H1 (cell line): Measurements from ENCODE around the gene IL18BP. TPM values are rescaled to one million over a fixed set of nuclear protein-coding genes. Genes with fewer than 3 reads are reported as not detected.

Experiments
- CTCF ChIA-PET: fragments of 300-600 bp; sonication (Branson Sonifier 250); formaldehyde crosslinking; loops from one replicate; lab custom pipeline; 2021; ENCODE audit not compliant: partially characterized antibody; lab: Charles Lee
- POLR2A ChIA-PET: fragments of 300-600 bp; sonication (Branson Sonifier 250); formaldehyde crosslinking; loops from one replicate; lab custom pipeline; 2021; ENCODE audit warnings: inconsistent platforms; ENCODE audit not compliant: partially characterized antibody; lab: Charles Lee
- DNase-seq, 2 experiments: peaks; one replicate each; pipeline versions ENCODE4 v3.0.0 to v3.0.0-alpha.2; 2010 to 2022; ENCODE audit warnings: low spot score in 2 of 2, low read depth in 1 of 2, mixed read lengths in 1 of 2
- FAIRE-seq: peaks from 2 replicates; lab custom pipeline; 2011; peaks lifted over from hg19 to GRCh38; lab: Jason Lieb, UNC
- H2AFZ ChIP-seq: 2 replicates; pipeline ENCODE4 v1.8.1; 2012; ENCODE audit warnings: low read length, inconsistent platforms
- H2AK5ac ChIP-seq: 2 replicates; pipeline ENCODE4 v1.6.1; 2013; ENCODE audit warnings: low read depth, low read length
- H2BK120ac ChIP-seq: replicated peaks from 2 replicates; pipeline ENCODE3; 2013; ENCODE audit warnings: low read depth, low read length, inconsistent platforms
- H2BK12ac ChIP-seq: 2 replicates; pipeline ENCODE4 v1.6.1; 2013; ENCODE audit warnings: low read depth, low read length
- H2BK15ac ChIP-seq: 2 replicates; pipeline ENCODE4 v1.6.1; 2013; ENCODE audit warnings: low read length
- H2BK20ac ChIP-seq: 2 replicates; pipeline ENCODE4 v1.6.1; 2013; ENCODE audit warnings: low read length
- H2BK5ac ChIP-seq: 2 replicates; pipeline ENCODE4 v1.6.1; 2013; ENCODE audit warnings: low read depth, low read length
- H3K14ac ChIP-seq: 2 replicates; pipeline ENCODE4 v1.6.1; 2013; ENCODE audit warnings: inconsistent platforms; ENCODE audit not compliant: insufficient read length
- H3K18ac ChIP-seq: 2 replicates; pipeline ENCODE4 v1.6.1; 2013; ENCODE audit warnings: low read length; ENCODE audit errors: extremely low read depth
- H3K23ac ChIP-seq: 2 replicates; pipeline ENCODE4 v1.6.1; 2013; ENCODE audit warnings: inconsistent platforms; ENCODE audit not compliant: insufficient read length
- H3K23me2 ChIP-seq: 2 replicates; pipeline ENCODE4 v1.6.1; 2013; ENCODE audit warnings: low read depth, low read length
- H3K27ac ChIP-seq: 2 replicates; pipeline ENCODE4 v1.6.1; 2011; ENCODE audit warnings: low read depth, low read length, inconsistent platforms
- H3K27me3 ChIP-seq, 4 experiments: replicated peaks in 1 of 4; 1 replicate in 1 of 4; 2 replicates in 3 of 4; pipeline versions ENCODE4 v1.6.1 to v1.8.1; 2011 to 2013; ENCODE audit warnings: low read length in 3 of 4, mild to moderate bottlenecking in 3 of 4, inconsistent platforms in 2 of 4, mixed read lengths in 2 of 4, moderate library complexity in 1 of 4; ENCODE audit not compliant: control insufficient read depth in 3 of 4, insufficient read depth in 3 of 4; ENCODE audit errors: extremely low read depth in 1 of 4
- H3K36me3 ChIP-seq, 4 experiments: 2 replicates each; pipeline versions ENCODE4 v1.6.1 to v1.8.1; 2011 to 2013; ENCODE audit warnings: mild to moderate bottlenecking in 4 of 4, low read length in 3 of 4, moderate library complexity in 2 of 4, control low read depth in 1 of 4, inconsistent platforms in 1 of 4; ENCODE audit not compliant: insufficient read depth in 4 of 4, control insufficient read depth in 2 of 4
- H3K4ac ChIP-seq: replicated peaks from 2 replicates; pipeline ENCODE3; 2013; ENCODE audit warnings: low read length, low read depth, mixed read lengths, inconsistent platforms; ENCODE audit not compliant: insufficient read length
- H3K4me1 ChIP-seq, 4 experiments: replicated peaks in 1 of 4; 1 replicate in 1 of 4; 2 replicates in 3 of 4; pipeline versions ENCODE4 v1.6.1 to v1.8.1; 2011 to 2013; ENCODE audit warnings: low read length in 3 of 4, inconsistent platforms in 2 of 4, mixed read lengths in 1 of 4; ENCODE audit not compliant: insufficient read depth in 4 of 4, control insufficient read depth in 3 of 4
- H3K4me2 ChIP-seq, 2 experiments: 2 replicates each; pipeline versions ENCODE4 v1.6.1 to v1.8.1; 2011 to 2013; ENCODE audit warnings: low read depth in 2 of 2, low read length in 2 of 2, control low read depth in 1 of 2, inconsistent platforms in 1 of 2, mild to moderate bottlenecking in 1 of 2; ENCODE audit not compliant: insufficient read depth in 1 of 2
- H3K4me3 ChIP-seq, 4 experiments: fragments of 200-600, 300-600 bp in 1 of 4; sonication (generic), shearing (Covaris generic), sonication (Bioruptor Twin) in 1 of 4; 2 replicates each; pipeline versions ENCODE4 v1.5.1 to v1.8.1; 2011 to 2016; ENCODE audit warnings: low read length in 4 of 4, low read depth in 3 of 4, control low read depth in 2 of 4, inconsistent platforms in 2 of 4, mild to moderate bottlenecking in 2 of 4, mixed read lengths in 1 of 4, moderate library complexity in 1 of 4; ENCODE audit not compliant: insufficient read depth in 2 of 4; ENCODE audit errors: extremely low read depth in 1 of 4
- H3K56ac ChIP-seq: replicated peaks from 2 replicates; pipeline ENCODE3; 2013; ENCODE audit warnings: low read depth, mild to moderate bottlenecking, mixed read lengths, low read length, inconsistent platforms; ENCODE audit not compliant: insufficient read length
- H3K79me1 ChIP-seq: 2 replicates; pipeline ENCODE4 v1.6.1; 2013; ENCODE audit warnings: low read depth, low read length, control low read depth
- H3K79me2 ChIP-seq, 2 experiments: 2 replicates each; pipeline versions ENCODE4 v1.6.1 to v1.8.1; 2012 to 2013; ENCODE audit warnings: low read length in 2 of 2, mild to moderate bottlenecking in 2 of 2, inconsistent platforms in 1 of 2; ENCODE audit not compliant: insufficient read depth in 2 of 2, control insufficient read depth in 1 of 2
- H3K9ac ChIP-seq, 4 experiments: replicated peaks in 1 of 4; 1 replicate in 1 of 4; 2 replicates in 3 of 4; pipeline versions ENCODE4 v1.6.1 to v1.8.1; 2011 to 2013; ENCODE audit warnings: low read depth in 3 of 4, low read length in 3 of 4, control low read depth in 2 of 4, mild to moderate bottlenecking in 2 of 4, moderate library complexity in 2 of 4, inconsistent platforms in 1 of 4; ENCODE audit errors: extremely low read depth in 1 of 4
- H3K9me3 ChIP-seq, 2 experiments: 2 replicates each; pipeline versions ENCODE4 v1.6.1 to v1.8.1; 2012 to 2013; ENCODE audit warnings: mild to moderate bottlenecking in 2 of 2, moderate library complexity in 2 of 2, control low read depth in 1 of 2, inconsistent platforms in 1 of 2, low read depth in 1 of 2, low read length in 1 of 2, mixed read lengths in 1 of 2; ENCODE audit not compliant: insufficient read depth in 2 of 2
- H4K20me1 ChIP-seq, 2 experiments: replicated peaks in 1 of 2; 2 replicates each; pipeline versions ENCODE3 to v1.8.1; 2011 to 2013; ENCODE audit warnings: inconsistent platforms in 2 of 2, low read length in 2 of 2, mild to moderate bottlenecking in 1 of 2; ENCODE audit not compliant: insufficient read depth in 2 of 2, control insufficient read depth in 1 of 2
- H4K5ac ChIP-seq: 2 replicates; pipeline ENCODE4 v1.6.1; 2013; ENCODE audit warnings: low read length, low read depth, mixed read lengths, inconsistent platforms; ENCODE audit not compliant: insufficient read length
- H4K8ac ChIP-seq: 2 replicates; pipeline ENCODE4 v1.8.0; 2013; ENCODE audit warnings: mild to moderate bottlenecking, moderate library complexity, low read length, inconsistent platforms; ENCODE audit not compliant: insufficient read depth; ENCODE audit errors: extremely low read depth
- H4K91ac ChIP-seq: replicated peaks from 2 replicates; pipeline ENCODE3; 2013; ENCODE audit warnings: low read length, mixed read lengths, inconsistent platforms; ENCODE audit not compliant: insufficient read length
- EZH2 ChIP-seq: fragments of 200-600 bp; sonication (generic); IDR thresholded peaks from 2 replicates; pipeline ENCODE4 v1.7.1; 2012; ENCODE audit warnings: low read depth, mild to moderate bottlenecking, moderate library complexity, low read length, inconsistent platforms; ENCODE audit not compliant: severe bottlenecking
- RAD21 ChIP-seq, 2 experiments: IDR thresholded peaks in 1 of 2; conservative IDR thresholded peaks in 1 of 2; 2 replicates each; pipeline ENCODE4 v1.6.1; 2011; ENCODE audit warnings: low read depth in 2 of 2, low read length in 2 of 2, improper control_type of control experiment in 1 of 2, inconsistent platforms in 1 of 2, mild to moderate bottlenecking in 1 of 2, moderate library complexity in 1 of 2
- WGBS, 2 experiments: shearing (Covaris generic) in 1 of 2; methylation state at CpG; one replicate each; pipeline versions ENCODE4 v1.1.6 to v1.1.7; 2013 to 2015; ENCODE audit warnings: low lambda C conversion rate in 2 of 2, mixed read lengths in 2 of 2, inconsistent platforms in 1 of 2, low coverage in 1 of 2, missing lambda C conversion rate in 1 of 2; ENCODE audit not compliant: insufficient replicate concordance in 2 of 2, insufficient coverage in 1 of 2, insufficient read length in 1 of 2; ENCODE audit errors: extremely low coverage in 1 of 2, missing lambda C conversion rate in 1 of 2; 5-methylcytosine and 5-hydroxymethylcytosine counted together
- polyA plus RNA-seq, 7 experiments: library from polyadenylated mRNA; depleted of rRNA in 3 of 7; stranded (reverse) in 5 of 7; unstranded in 2 of 7; fragments of >200 nt in 5 of 7; fragments of 200-250 nt in 2 of 7; gene quantifications; 1 replicate in 5 of 7; 2 replicates in 1 of 7; 4 replicates in 1 of 7; pipeline versions ENCODE4 v1.2.1 to v1.2.3, GENCODE V29; 2011 to 2013; ENCODE audit warnings: missing spikeins in 2 of 7, mixed read lengths in 2 of 7
- total RNA-seq: library from RNA; stranded (reverse); fragmentation: NEBNext Ultra II Directional; extraction: Animal tissue kit (Norgen Biotek cat#: 25700); gene quantifications from 2 replicates; pipeline ENCODE4 v1.2.1, GENCODE V29; 2021
- TF ChIP-seq, protein P1 (sequence below), 3 experiments: IDR thresholded peaks; 1 replicate in 2 of 3; 2 replicates in 1 of 3; pipeline versions ENCODE4 v1.5.1 to v1.6.1; 2011; ENCODE audit warnings: low read length in 3 of 3, mild to moderate bottlenecking in 3 of 3, inconsistent platforms in 2 of 3, low read depth in 1 of 3, moderate library complexity in 1 of 3; ENCODE audit not compliant: insufficient read depth in 1 of 3; ENCODE audit errors: control extremely low read depth in 1 of 3

Gene IL18BP
- total and polyA plus RNA-seq, 2 of the 8 experiments (the other 6 are each of a cell fraction or from before 2014, with no cell fraction given): 9.8 to 17.0 TPM

DNA sequence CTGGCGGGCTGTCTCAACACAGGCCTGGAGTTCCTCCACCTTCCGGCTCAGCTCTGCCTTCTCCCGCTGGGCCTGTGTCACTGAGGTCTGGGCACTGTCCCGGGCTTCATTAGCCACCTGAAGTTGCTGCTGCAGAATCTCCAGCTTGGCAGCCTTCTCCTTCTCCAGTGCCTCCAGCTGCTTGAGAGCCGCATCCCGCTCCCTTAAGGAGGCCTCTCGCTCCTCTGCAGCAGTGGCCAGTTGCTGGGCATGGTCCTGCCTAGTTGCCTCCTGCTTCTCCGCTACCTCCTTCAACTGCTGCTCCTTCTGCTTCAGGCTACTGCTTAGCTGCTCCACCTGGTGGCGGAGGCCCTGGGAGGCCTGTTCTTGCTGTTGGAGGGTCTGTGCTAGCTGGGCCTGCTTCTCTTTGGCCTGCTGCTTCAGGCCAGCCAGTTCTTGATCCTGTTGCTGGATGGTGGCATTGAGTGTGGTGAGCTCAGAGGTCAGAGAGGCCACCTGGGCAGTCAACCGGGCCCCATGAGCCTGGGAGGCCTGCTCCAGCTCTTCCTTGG, 16.9 kb downstream of the IL18BP start:
- Histone ChIP-seq H3K79me2 (no peaks in the 10 kb centered on the region), H4K5ac (no peak overlapping the region), H3K23ac (no peak overlapping the region), H3K9me3 (no peaks in the 10 kb centered on the region), H3K56ac (no peak overlapping the region), H3K4ac (no peak overlapping the region), H2BK5ac (no peak overlapping the region), H3K9ac (no peak overlapping the region), H3K4me3 (no peak overlapping the region), H2BK120ac (no peak overlapping the region), H3K36me3 (peaks cover 60 to 85% (median 81%) of the 10 kb centered on the region in 4 experiments), H4K91ac (no peak overlapping the region), H3K27ac (no peak overlapping the region), H3K18ac (no peak overlapping the region), H2BK12ac (no peak overlapping the region), H2AK5ac (no peak overlapping the region), H2AFZ (no peak overlapping the region), H3K79me1 (no peaks in the 10 kb centered on the region; the same call in 1 of the 2 replicates), H3K14ac (no peak overlapping the region), H3K23me2 (no peaks in the 10 kb centered on the region), H3K4me2 (no peak overlapping the region), H4K20me1 (peaks cover 16 to 39% of the 10 kb centered on the region in 2 experiments), H3K4me1 (no peaks in the 10 kb centered on the region), H2BK15ac (no peak overlapping the region), H3K27me3 (no peaks in the 10 kb centered on the region), H2BK20ac (no peak overlapping the region), H4K8ac (no peak overlapping the region)
- ChIA-PET CTCF (interaction anchor here (0.9 to 25.0 kb wide), 22 partner anchors 10 to 221 kb away, joined by 3 to 423 read pairs (median 4); partner anchors contain the start of genes FOLR2, IL18BP and LAMTOR1), POLR2A (interaction anchor here (0.9 to 2.3 kb wide), 7 partner anchors 10 to 86 kb away, joined by 3 to 11 read pairs (median 3); partner anchors contain the start of gene RNF121)
- DNase-seq (no peak), FAIRE-seq (no peak)
- TF ChIP-seq EZH2: no peak
- TF ChIP-seq RAD21 (IDR thresholded peaks at IDR 0.05 in 1 of 2, conservative IDR thresholded peaks at IDR 0.05 in 1 of 2; ENCODE audit: low read depth in 2 of 2, low read length in 2 of 2): peak; percentile 24 to 42; a peak in 3 of 4 replicates
- TF ChIP-seq, protein P1, sequence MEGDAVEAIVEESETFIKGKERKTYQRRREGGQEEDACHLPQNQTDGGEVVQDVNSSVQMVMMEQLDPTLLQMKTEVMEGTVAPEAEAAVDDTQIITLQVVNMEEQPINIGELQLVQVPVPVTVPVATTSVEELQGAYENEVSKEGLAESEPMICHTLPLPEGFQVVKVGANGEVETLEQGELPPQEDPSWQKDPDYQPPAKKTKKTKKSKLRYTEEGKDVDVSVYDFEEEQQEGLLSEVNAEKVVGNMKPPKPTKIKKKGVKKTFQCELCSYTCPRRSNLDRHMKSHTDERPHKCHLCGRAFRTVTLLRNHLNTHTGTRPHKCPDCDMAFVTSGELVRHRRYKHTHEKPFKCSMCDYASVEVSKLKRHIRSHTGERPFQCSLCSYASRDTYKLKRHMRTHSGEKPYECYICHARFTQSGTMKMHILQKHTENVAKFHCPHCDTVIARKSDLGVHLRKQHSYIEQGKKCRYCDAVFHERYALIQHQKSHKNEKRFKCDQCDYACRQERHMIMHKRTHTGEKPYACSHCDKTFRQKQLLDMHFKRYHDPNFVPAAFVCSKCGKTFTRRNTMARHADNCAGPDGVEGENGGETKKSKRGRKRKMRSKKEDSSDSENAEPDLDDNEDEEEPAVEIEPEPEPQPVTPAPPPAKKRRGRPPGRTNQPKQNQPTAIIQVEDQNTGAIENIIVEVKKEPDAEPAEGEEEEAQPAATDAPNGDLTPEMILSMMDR (IDR thresholded peaks at IDR 0.05; ENCODE audit: control extremely low read depth in 1 of 3, insufficient read depth in 1 of 3, low read depth in 1 of 3, low read length in 3 of 3): peak; percentile 45 to 62 (median 57)
- 85% methylated on average over 10 of the region's 10 CpGs; no CpG with 5 or more reads in 1 of the 2 experiments for WGBS, 2 experiments
